KBM-7 (cell line): ENCODE data around the gene RYR2.

Experiments used
- DNase-seq: peaks from one replicate; pipeline ENCODE4 v3.0.0-alpha.2; 2015
- in situ Hi-C: fragments of 300-500 bp; cut with MboI; formaldehyde crosslinking; loops from 2 replicates; pipeline ENCODE4 v1.14.3; 2020; ENCODE audit warnings: low sequenced_read_pairs, low pct_unique_long_range_greater_than_20kb, mixed read lengths

RYR2 gene

DNA sequence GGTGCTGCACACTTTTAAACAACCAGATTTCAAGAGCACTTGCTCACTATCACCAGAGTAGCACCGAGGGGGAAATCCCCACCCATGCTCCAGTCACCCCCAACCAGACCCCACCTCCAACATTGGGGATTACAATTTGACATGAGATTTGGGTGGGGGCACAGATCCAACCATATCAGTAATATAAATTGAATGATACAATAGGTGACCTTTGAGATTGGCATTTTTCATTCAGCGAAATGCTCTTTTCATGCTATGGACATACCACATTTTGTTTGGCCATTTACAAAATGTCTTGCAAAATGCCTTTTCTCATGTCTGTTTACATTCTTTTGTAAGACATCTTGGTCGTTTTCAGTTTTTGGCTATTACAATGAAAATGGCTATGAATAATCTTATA, 23.9 kb downstream of the RYR2 start:
- in situ Hi-C loops = no loop called here
- DNase-seq = no peak

GRCh38 chr1:237070519-237070918, 28.5 kb downstream of the RYR2 start:
- DNase-seq = no peak
- in situ Hi-C loops = no loop called here

GRCh38 chr1:237071641-237072420, 29.8 kb downstream of the RYR2 start:
- no peak for DNase-seq
- in situ Hi-C loops = no loop called here

DNA sequence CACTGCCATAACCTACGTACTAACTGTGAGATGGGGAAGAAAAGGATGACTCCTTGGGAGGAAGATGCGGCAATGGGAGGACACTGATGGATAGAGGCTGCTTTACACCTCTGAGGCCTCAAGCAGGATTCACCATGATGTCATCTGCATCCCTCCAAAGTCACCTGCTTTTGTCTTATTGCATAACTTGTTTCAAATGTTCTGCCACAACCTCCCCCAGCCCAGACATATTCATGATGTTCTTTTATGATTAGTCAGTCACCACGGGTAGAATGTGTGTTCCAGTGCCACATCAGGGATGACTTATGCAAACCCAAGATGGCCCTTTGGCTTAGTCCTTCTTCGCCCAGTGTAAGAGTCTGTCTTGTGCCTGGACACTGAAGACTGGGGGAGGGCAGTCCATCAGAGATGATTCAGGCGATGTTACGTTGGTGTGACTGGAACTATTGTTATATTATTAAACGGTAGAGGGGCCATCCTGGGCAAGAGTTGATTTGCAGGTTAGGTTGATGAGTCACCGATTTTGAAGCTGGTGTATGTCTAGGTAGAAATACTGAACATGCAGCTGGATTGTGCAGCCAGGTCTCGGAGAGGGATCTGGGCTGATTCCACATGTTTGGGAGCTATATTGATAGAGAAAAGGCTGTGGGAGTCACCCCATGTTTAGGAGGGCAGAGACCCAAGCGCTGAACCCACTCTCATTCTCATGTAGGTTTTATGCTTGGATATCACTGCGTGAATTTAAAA, 32.6 kb downstream of the RYR2 start:
- in situ Hi-C loops = no loop called here
- DNase-seq = no peak

GRCh38 chr1:237084341-237085077, 42.5 kb downstream of the RYR2 start:
- DNase-seq = no peak
- in situ Hi-C loops = no loop called here

DNA sequence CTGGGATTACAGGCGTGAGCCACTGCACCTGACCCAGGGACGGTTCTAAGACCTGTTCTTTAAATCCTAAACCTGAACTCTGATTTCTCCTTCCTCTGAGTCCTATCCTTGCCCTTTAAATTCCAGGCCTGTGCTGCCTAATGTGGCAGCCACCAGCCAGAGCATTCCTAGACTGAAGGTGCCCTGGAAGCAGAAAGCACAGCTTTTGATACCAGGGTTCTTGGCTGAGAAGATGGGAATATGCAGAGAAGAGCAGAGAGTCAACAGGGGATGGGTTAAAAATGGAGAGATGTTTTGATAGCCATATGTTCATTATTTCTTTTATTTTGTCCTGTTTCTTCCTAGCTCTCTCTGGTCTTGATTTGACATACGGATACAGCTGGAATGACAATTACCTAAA, 49.7 kb downstream of the RYR2 start:
- in situ Hi-C loops = no loop called here
- no peak for DNase-seq

- in situ Hi-C loops = no loop called here
- DNase-seq = no peak
Measured at GRCh38 chr1:237093691-237094090, 51.7 kb downstream of the RYR2 start.

DNA sequence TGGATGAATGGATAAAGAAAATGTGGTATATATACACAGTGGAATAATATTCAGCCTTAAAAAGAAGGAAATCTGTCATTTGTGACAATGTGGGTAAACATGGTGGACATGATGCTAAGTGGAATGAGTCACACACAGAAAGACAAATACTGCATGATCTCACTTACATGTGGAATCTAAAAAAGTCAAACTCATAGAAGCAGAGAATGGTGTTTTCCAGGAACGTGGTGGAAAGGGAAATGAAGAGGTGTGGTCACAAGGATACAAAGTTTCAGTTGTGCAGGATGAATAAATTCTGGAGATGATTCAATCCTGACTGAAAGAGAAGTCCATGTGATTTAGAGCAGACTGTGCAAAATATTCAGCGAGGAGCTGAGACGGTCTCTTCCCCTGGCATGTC, 56.6 kb downstream of the RYR2 start:
- no peak for DNase-seq
- in situ Hi-C loops = no loop called here

DNA sequence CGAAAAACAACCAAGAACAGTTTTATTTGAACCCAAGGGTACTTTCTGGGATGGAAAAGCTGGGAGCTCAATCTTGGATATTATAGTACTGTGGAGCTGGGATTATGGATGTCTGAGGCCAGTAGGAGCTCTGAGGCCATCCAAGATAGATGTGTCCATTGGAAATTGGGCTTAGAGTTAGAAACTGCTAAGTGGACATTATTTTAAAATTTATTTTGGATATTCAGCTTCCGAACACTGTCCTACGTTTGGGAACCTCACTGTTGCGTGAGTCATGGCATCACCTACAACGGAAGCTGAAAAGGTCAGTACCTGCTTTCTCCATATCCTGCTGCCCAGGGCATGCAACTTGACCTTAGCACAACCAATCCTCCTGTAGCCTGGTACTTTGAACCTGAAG, 61.0 kb downstream of the RYR2 start:
- no peak for DNase-seq
- in situ Hi-C loops = no loop called here

DNA sequence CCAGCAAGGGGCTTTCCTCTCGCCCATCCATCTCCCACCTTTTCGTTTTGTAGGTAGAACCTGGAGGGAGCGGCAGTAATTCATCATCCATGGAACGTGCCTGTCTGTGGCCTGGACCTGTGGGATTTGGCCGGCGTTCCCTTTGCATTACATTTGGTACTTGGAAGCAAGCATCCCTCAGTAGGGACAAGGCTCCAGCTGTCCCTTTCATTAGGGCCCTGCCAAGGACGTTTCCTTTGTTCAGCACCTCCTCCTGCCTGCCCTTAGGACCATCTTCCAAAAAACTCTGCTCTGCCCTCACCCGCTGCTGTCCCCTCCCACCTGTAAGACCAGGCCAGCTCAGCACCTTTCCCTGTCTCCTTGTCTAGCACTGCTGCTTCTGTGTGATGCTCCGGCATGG, 62.1 kb downstream of the RYR2 start:
- in situ Hi-C loops = no loop called here
- DNase-seq = no peak

GRCh38 chr1:237105826-237106225, 63.8 kb downstream of the RYR2 start:
- DNase-seq = no peak
- in situ Hi-C loops = no loop called here

DNA sequence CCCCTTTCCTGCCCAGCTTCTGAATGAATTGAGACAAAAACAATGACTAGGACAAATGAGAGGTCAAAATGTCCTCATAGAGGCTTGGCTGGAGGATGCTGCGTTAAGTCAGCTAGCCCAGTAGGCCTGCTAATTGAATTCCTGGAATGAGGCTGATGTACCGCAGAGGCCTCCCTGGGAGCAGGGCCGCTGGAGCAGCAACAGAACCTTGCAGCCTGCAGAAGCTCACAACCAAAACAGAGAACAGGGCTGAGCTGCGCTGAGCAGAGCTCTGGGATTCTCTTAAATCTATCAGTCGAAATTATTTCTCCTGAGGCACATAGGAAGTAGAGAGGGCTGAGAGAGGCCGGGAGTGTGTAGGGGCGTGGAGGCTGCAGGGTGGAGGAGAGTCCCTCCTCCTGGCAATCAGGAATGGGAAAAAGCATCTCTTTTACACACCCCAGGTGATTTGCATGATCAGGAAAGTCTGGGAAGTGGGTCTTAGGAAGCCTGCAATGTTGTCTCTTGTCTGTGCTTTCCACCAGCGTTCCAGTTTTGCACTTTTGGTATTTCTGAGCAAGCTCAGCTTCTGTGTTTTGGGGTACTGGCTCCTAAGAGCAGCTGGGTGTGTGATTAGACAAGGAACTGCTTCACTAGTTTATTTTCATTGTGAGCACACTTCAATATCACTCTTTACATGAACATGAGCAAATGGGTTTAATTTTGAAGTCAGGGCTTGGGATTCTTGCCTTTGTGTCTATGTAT, 66.5 kb downstream of the RYR2 start:
- in situ Hi-C loops = no loop called here
- no peak for DNase-seq

- no peak for DNase-seq
- in situ Hi-C loops = no loop called here
Measured at GRCh38 chr1:237111807-237112206, 69.8 kb downstream of the RYR2 start.

- no peak for DNase-seq
- in situ Hi-C loops = no loop called here
Measured at GRCh38 chr1:237112663-237113062, 70.7 kb downstream of the RYR2 start.

DNA sequence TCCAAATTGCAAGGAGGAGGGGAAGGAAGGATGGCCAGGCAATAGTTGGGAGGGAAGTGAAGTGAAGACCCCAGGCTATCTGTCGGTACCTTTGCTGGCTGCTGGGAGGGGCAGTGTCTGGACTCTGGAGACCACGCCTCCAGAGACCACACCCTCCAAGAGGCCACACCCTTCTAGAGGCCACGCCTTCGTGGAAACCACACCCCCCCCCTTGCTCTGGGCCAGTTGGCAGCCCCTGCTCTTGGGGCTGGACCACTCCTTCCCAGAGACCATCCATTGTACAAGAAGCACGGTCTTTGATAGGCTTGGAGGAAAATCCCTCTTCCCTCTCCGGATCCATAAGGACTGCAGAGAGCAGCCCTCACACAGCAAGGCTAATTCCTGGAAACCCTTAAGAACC, 73.1 kb downstream of the RYR2 start:
- DNase-seq = no peak
- in situ Hi-C loops = no loop called here

DNA sequence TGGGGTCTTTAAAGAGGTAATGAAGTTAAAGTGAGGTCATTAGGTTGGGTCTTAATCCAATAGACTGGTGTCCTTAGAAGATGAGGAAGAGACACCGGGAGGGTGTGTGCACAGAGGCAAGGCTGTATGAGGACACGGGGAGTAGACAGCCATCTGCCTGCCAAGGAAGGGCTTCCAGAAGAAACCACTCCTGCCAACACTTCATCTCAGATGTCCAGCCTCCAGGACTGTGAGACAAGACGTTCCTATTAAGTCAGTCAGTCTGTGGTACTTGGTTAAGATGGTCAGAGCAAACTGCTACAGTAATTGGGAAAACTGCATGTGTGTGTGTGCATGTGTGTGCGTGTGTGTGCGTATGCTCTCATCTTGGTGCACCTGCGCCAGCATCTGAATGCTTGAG, 77.1 kb downstream of the RYR2 start:
- no peak for DNase-seq
- in situ Hi-C loops = no loop called here

DNA sequence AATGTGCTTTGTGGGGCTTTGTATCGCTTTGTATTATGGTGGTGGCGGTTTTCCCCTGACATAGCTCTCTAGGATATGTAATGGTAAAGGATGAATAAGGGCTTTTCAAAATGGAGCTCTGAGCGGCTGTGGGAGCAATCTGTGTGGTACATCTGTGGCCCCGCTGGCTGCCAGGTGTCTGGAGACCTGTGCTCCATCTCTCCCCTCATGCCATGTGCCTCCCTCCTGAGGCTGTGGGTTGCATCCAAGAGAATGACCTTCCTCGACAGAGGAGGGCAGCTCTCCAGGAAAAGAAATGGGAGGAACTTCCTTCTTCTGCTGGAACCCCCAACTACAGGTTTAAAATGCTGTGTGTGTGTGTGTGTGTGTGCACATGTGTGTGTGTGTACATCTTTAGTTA, 78.7 kb downstream of the RYR2 start:
- in situ Hi-C loops = no loop called here
- DNase-seq = no peak

DNA sequence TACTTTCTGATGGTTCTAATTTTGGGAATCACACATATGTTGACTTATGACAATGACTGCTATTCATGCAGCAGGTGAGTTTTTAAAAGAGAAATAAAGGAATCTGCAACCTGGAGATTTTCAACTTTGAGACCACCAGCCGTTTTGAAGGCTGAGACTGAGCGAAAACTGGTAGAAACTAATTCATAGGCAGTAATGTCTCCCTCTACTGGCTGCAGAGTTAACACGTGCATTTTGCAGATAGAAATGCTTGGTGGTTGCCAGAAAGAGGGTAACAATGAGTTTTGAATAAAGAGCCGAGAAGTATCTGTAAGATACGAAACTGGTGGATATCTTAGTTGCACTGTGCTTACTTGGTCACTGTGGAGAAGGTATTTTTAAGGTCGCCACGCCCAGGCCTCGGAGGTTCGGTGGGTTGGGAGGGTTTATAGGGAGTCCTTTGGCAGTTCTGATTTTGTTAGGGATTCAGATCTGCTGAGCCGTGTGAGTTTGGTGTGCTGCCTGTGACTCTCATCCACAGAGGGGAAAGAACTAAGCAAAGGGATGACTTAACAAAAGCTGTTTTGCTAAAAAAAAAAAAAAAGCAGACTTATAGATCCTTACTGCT, 83.0 kb downstream of the RYR2 start:
- in situ Hi-C loops = no loop called here
- DNase-seq = peak; percentile 31

GRCh38 chr1:237126180-237126579, 84.2 kb downstream of the RYR2 start:
- DNase-seq = no peak
- in situ Hi-C loops = no loop called here
